Renal cortex interstitium (tissue), 11 donors: ENCODE measurements around the gene MDP1. TPM values are rescaled to one million over a fixed set of nuclear protein-coding genes. Genes with fewer than 3 reads are reported as not detected.

Experiments used
- DNase-seq, 11 donors: peaks; one replicate each; pipeline ENCODE4 v3.0.0-alpha.2; 2013; ENCODE audit warnings: low read depth in 9 of 11, low spot score in 4 of 11; ENCODE audit errors: extremely low read depth in 1 of 11
- polyA plus RNA-seq, 3 donors: library from polyadenylated mRNA; unstranded; fragments of 120-200 nt; gene quantifications; one replicate each; pipeline ENCODE4 v1.2.1, GENCODE V29; 2013; ENCODE audit not compliant: insufficient read length in 3 of 3

Gene MDP1
- polyA plus RNA-seq, 3 donors: 10.2 to 17.3 (median 13.5) TPM

GRCh38 chr14:24189059-24189375 lies 26.8 kb downstream of the MDP1 start:
- DNase-seq: no peak

- DNase-seq: peak in 10 of 11 donors; percentile 91 to 97 (median 94)
Observed at GRCh38 chr14:24188251-24189058, 27.4 kb downstream of the MDP1 start, which contains the start of gene IPO4. IPO4 (minus strand) TSS chr14:24188816; CDS start chr14:24188787, 29 bp downstream.

DNA sequence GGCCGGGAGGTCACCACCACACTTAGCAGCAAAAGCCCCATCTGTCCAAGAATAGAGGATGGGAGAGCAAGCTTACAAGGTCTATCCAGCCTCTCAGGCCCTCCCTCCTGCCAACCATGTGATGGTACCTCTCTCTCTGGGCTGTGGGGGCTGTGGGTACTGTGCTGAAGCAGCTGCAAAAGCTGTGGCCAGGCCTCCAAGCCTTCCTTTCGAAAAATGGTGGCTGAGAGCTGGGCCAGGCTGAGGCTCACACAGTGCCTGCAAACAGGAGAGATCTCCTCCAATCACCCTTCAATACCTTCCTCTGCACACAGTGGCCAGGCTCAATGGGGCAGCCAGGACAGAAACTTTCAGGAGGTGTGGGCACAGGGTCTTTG lies 28.3 kb downstream of the MDP1 start:
- DNase-seq: no peak

DNA sequence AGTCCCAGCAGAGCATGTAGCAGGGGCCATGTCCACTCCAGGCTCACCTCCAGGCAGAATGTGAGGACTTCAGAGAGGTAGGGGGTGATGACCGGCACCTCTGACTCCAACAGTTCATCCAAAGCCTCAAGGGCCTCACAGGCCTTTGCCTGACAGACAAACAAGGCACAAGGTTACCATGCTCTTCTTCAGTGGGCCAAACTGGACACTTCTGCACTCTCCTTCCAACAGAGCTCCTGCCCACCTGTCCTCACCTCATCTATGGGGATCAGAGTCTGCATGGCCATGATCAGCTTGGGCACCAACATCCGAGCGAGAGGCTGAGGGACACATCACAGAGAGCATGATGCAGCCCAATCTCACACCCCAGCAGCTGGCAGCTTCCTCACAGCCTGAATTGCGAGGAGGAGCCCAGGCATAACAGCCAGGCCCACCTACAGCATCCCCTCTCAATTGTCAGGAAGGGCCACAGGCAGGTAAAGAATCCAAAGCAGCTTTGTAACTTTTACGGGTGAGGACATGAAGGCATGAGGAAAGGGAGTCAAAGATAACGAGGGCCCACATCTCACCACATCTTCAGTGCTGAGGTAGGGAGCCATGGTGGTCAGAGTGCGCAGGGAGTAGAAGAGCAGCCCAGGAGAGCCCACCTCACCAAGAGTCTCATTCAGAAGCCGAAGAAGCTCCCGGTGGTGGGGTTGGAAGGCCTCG lies 28.9 kb downstream of the MDP1 start:
- no peak for DNase-seq

- DNase-seq: no peak
Observed at GRCh38 chr14:24185741-24186140, 30.1 kb downstream of the MDP1 start.

DNA sequence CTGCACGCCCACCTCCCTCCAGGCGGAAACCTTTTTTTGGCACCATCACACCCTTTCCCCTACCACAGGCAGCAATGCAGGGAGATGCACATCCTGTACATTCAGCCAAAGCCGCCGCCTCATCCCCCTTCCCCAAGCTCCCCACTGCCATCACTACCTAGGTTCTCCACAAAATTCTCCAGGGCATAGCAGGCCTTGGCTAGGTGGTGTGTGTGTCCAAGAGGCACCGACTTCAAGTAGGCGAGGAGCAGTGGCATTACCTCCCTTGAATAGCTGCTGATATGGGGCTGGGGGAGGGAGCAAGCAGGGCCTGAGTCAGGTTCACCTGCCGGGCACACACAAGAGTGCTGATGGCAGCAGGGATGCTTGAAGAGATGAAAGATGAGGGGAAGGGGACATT lies 30.8 kb downstream of the MDP1 start:
- DNase-seq: no peak

DNA sequence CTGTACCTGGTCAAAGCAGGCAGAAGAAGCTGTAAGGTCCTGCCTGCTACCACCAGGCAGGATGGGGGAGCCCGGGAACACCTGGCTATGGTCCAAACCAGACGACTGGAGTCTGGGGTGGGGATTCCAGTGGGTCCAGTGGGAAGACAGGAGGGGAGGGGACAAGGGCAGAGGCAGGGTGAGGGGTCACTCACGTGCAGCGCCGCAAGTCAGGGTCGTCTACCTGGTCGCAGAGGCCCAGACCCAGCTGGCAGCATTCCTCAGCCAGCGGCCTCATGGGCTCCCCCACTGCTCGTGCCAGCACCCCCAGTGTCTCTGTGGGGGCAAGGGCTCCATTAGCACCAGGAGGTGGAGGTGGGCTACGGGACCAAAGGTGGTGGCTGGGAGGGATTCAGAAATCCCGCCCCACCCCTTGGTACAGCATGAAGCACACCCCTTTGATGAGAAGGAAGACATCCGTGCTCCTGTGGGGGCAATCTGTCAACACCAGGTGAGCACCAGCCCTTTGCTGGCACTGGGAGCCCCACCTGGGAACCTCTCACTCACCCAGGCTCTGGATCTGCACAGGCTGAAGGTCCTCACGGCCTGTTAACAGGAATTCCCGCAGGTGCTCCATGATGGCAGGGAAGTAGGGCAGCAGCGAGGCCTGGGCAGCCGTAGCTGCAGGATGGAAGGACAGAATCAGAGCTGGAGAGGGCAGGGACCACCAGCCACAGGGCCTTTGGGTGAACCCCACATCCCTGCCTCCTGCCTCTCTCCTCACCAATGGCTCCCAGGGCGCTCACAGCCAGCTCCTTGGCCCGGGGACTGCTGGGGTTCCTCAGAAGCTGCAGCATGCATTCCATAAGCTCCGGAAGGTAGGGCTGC lies 31.5 kb downstream of the MDP1 start:
- no peak for DNase-seq

DNA sequence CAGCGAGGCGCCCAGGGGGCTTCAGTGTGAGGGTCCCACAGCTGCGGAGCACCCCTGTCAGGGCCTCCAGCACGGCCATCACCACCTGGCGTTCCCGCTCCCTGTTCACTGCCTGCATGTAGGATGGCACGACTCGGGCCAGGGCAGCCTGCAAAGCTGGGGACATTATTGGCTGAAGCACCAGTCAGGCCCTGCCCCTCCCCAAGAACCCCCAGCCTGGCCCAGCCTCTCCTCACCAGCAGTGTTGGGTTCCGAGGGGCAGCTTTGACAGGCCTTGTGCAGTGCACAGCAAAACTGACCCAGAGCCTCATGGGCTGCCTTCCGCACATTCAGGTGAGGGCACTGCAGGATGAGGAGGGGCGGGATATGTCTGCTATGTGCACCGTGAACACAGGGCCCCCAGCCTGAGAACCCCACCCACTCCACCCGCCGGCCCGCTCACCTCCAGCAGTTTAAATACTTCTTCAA lies 32.8 kb downstream of the MDP1 start:
- DNase-seq: no peak

GRCh38 chr14:24182110-24182882 lies 33.6 kb downstream of the MDP1 start:
- no peak for DNase-seq

DNA sequence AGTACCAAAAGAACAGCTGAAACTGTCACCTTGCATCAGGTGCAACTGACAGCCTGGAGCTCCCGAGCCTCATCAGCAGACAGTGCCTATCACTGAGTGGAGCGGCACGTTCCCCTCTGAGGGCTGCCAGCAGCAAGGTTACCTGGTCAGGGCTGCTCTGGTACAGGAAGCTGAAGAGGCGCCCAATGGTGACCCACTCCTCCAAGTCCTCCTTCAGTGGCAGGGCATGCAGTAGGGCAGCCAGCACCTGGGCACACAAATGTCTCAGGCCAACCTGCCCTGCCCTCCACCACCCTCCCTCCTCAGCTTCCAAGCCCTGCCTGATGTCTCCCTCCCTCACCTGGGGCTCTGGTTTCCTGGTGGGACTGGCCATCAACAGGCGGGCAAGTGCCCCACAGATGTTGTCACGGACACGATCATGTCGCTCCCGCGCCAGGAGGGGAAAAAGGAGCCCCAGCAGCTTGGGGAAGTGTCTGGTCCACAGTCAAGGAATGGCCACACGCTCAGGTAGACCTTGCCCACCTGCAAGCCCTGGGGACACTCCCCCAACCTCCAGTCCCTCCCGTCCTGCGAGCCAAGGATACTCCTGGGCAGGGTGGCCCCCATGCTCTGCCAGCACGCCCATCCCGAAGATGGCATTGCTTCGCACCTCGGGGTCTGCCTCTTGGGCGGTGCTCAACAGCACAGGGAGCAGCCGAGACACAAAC lies 34.3 kb downstream of the MDP1 start:
- DNase-seq: no peak

DNA sequence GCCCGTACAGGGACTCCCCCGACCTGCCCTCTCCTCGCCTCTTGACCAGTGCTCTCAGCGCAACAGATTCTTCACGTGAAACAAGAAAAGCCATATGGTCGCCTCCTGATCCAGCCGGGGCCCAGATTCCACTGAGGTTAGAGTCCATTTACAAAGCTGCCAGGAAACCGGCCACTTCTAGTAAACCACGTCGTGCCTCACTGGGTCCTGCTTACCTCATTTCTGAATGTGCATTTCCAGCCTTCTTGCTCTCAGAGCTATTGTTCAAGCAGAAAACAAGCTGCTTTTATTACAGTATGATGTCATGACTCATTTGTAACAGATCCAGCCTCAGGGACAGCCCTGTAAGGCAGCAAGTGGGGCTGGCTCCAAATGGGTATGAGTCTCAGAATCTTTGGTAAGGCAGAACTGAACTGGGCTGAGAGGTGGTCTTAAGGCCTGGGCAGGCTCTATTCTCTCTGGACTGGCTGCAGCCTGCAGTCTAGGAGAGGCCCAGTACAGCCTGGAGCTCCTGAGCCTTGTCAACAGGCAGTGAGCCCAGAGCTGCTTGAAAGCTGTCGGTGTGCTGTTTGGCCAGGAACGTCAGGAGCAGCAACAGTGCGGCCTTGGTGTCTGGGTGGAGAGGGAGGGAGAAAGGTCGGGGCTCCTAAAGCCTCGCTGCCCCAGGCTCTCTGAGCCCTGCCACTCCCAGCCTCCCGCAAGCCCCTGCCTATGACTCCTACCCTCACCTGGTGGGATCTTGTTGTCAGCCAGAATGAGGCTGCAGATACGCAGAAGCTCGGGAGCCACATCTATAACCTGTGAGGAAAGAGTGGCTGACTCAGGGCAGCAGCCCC lies 35.7 kb downstream of the MDP1 start:
- peak in 4 of 11 donors; percentile 20 to 62 (median 52) for DNase-seq

GRCh38 chr14:24179294-24179960 lies 36.4 kb downstream of the MDP1 start:
- no peak for DNase-seq

GRCh38 chr14:24178399-24179178 lies 37.3 kb downstream of the MDP1 start:
- no peak for DNase-seq

GRCh38 chr14:24177891-24178290 lies 38.0 kb downstream of the MDP1 start:
- no peak for DNase-seq

GRCh38 chr14:24177041-24177825 lies 38.6 kb downstream of the MDP1 start:
- no peak for DNase-seq
